GM18508 (cell line): Measurements from ENCODE around the gene LRRC28.
"Not testable (repeated sequence)": the region's sequence is repeated elsewhere in the genome, so short reads cannot be mapped to it uniquely, and the experiment has no call there.

ENCODE experiments used
- ATAC-seq: cut with Tn5 transposase; IDR thresholded peaks from one replicate; pipeline ENCODE4 v1.9.1; 2021; ENCODE audit warnings: moderate number of reproducible peaks; ENCODE audit not compliant: insufficient read depth, unreplicated experiment

Gene LRRC28

GRCh38 chr15:99385865-99386264 is 134.6 kb downstream of the LRRC28 start:
- no peak for ATAC-seq

- no peak for ATAC-seq
Measured at GRCh38 chr15:99386391-99386790, 135.1 kb downstream of the LRRC28 start.

- ATAC-seq, result no peak
Measured at GRCh38 chr15:99387421-99388168, 136.3 kb downstream of the LRRC28 start.

- ATAC-seq, result no peak
Measured at GRCh38 chr15:99390667-99391066, 139.4 kb downstream of the LRRC28 start.

GRCh38 chr15:99393641-99394040 is 142.4 kb downstream of the LRRC28 start:
- no peak for ATAC-seq

- no peak for ATAC-seq
Measured at GRCh38 chr15:99396375-99396774, 145.1 kb downstream of the LRRC28 start.

GRCh38 chr15:99399061-99399460 is 147.8 kb downstream of the LRRC28 start:
- no peak for ATAC-seq

- ATAC-seq, result no peak
Measured at GRCh38 chr15:99399618-99400017, 148.3 kb downstream of the LRRC28 start.

- ATAC-seq, result not testable (repeated sequence)
Measured at GRCh38 chr15:99401216-99401615, 149.9 kb downstream of the LRRC28 start.

- no peak for ATAC-seq
Measured at GRCh38 chr15:99402014-99402729, 150.9 kb downstream of the LRRC28 start.

- no peak for ATAC-seq
Measured at GRCh38 chr15:99403597-99403996, 152.3 kb downstream of the LRRC28 start.

- ATAC-seq, result no peak
Measured at GRCh38 chr15:99404454-99404853, 153.2 kb downstream of the LRRC28 start.

GRCh38 chr15:99406120-99406519 is 154.8 kb downstream of the LRRC28 start:
- ATAC-seq, result no peak

- ATAC-seq, result no peak
Measured at GRCh38 chr15:99406716-99407487, 155.6 kb downstream of the LRRC28 start.

- no peak for ATAC-seq
Measured at GRCh38 chr15:99407716-99408115, 156.4 kb downstream of the LRRC28 start.

- no peak for ATAC-seq
Measured at GRCh38 chr15:99408236-99409096, 157.2 kb downstream of the LRRC28 start.

- ATAC-seq, result no peak
Measured at GRCh38 chr15:99409097-99409473, 157.8 kb downstream of the LRRC28 start.

- no peak for ATAC-seq
Measured at GRCh38 chr15:99409560-99409959, 158.3 kb downstream of the LRRC28 start.

GRCh38 chr15:99410477-99410876 is 159.2 kb downstream of the LRRC28 start:
- no peak for ATAC-seq

GRCh38 chr15:99411234-99411633 is 160.0 kb downstream of the LRRC28 start:
- no peak for ATAC-seq
